CD14-positive monocyte (primary cell): Measurements from ENCODE around the gene FOXQ1. TPM values are rescaled to one million over a fixed set of nuclear protein-coding genes. Genes with fewer than 3 reads are reported as not detected.

Experiments used
- DNase-seq, 3 donors: peaks; one replicate each; pipeline ENCODE4 v3.0.0-alpha.2; 2011 to 2022
- H2AFZ ChIP-seq: 2 replicates; pipeline ENCODE4 v1.6.0; 2012; ENCODE audit warnings: mild to moderate bottlenecking, low read depth, low read length, inconsistent platforms; ENCODE audit not compliant: insufficient read depth, poor library complexity, severe bottlenecking
- H3K27ac ChIP-seq, 2 donors: 1 replicate in 1 of 2; 2 replicates in 1 of 2; pipeline ENCODE4 v1.5.1; 2012 to 2013; ENCODE audit warnings: low read length in 2 of 2, control low read depth in 1 of 2, inconsistent platforms in 1 of 2, low read depth in 1 of 2, mild to moderate bottlenecking in 1 of 2
- H3K27me3 ChIP-seq, 2 donors: one replicate each; pipeline versions ENCODE4 v1.6.0 to v1.6.1; 2011 to 2013; ENCODE audit warnings: low read length in 2 of 2; ENCODE audit not compliant: control insufficient read depth in 2 of 2, insufficient read depth in 2 of 2
- H3K36me3 ChIP-seq, 2 donors: replicated peaks in 1 of 2; 1 replicate in 1 of 2; 2 replicates in 1 of 2; pipeline versions ENCODE4 v1.5.1 to v1.6.1; 2012 to 2013; ENCODE audit warnings: low read length in 2 of 2, control low read depth in 1 of 2, inconsistent platforms in 1 of 2, mild to moderate bottlenecking in 1 of 2; ENCODE audit not compliant: insufficient read depth in 2 of 2, control insufficient read depth in 1 of 2
- H3K4me1 ChIP-seq, 2 donors: 1 replicate in 1 of 2; 2 replicates in 1 of 2; pipeline versions ENCODE4 v1.5.1 to v1.6.1; 2012 to 2013; ENCODE audit warnings: low read length in 2 of 2, control low read depth in 1 of 2, inconsistent platforms in 1 of 2, mild to moderate bottlenecking in 1 of 2, moderate library complexity in 1 of 2; ENCODE audit not compliant: insufficient read depth in 2 of 2, control insufficient read depth in 1 of 2
- H3K4me2 ChIP-seq: replicated peaks from 2 replicates; pipeline ENCODE3; 2012; ENCODE audit warnings: low read length, moderate library complexity, mild to moderate bottlenecking; ENCODE audit not compliant: poor library complexity, severe bottlenecking; ENCODE audit errors: extremely low read depth
- H3K4me3 ChIP-seq, 3 experiments: fragments of 200-600 bp in 1 of 3; sonication (generic) in 1 of 3; replicated peaks in 1 of 3; 1 replicate in 2 of 3; 2 replicates in 1 of 3; pipeline ENCODE4 v1.5.1; 2011 to 2013; ENCODE audit warnings: low read length in 3 of 3, mild to moderate bottlenecking in 3 of 3, control low read depth in 2 of 3, low read depth in 2 of 3, inconsistent platforms in 1 of 3, moderate library complexity in 1 of 3
- H3K79me2 ChIP-seq: 2 replicates; pipeline ENCODE4 v1.6.0; 2012; ENCODE audit warnings: mild to moderate bottlenecking, control low read depth, inconsistent platforms, low read length, moderate library complexity; ENCODE audit not compliant: insufficient read depth
- H3K9ac ChIP-seq: 2 replicates; pipeline ENCODE4 v1.6.0; 2017; ENCODE audit warnings: low read length, mild to moderate bottlenecking; ENCODE audit not compliant: insufficient read depth, poor library complexity, severe bottlenecking
- H3K9me3 ChIP-seq, 2 donors: replicated peaks in 1 of 2; 1 replicate in 1 of 2; 2 replicates in 1 of 2; pipeline versions ENCODE4 v1.5.1 to v1.6.1; 2012 to 2013; ENCODE audit warnings: low read length in 2 of 2, control low read depth in 1 of 2; ENCODE audit not compliant: control insufficient read depth in 1 of 2, insufficient read depth in 1 of 2
- H4K20me1 ChIP-seq: 2 replicates; pipeline ENCODE4 v1.6.0; 2012; ENCODE audit warnings: mild to moderate bottlenecking, low read length, control low read depth, moderate library complexity; ENCODE audit not compliant: insufficient read depth
- H3K27ac Mint-ChIP-seq, 7 donors: one replicate each; pipeline ENCODE4 v1.8.0; 2020; ENCODE audit warnings: mild to moderate bottlenecking in 7 of 7, mixed read lengths in 7 of 7, moderate library complexity in 6 of 7, inconsistent platforms in 2 of 7
- H3K27me3 Mint-ChIP-seq, 3 donors: one replicate each; pipeline ENCODE4 v1.8.0; 2021 to 2022; ENCODE audit warnings: low read depth in 3 of 3, mild to moderate bottlenecking in 3 of 3, mixed read lengths in 3 of 3, moderate library complexity in 3 of 3, inconsistent platforms in 1 of 3
- H3K36me3 Mint-ChIP-seq, 2 donors: one replicate each; pipeline ENCODE4 v1.8.0; 2020; ENCODE audit warnings: mixed read lengths in 2 of 2, inconsistent platforms in 1 of 2, mild to moderate bottlenecking in 1 of 2
- H3K4me1 Mint-ChIP-seq: one replicate; pipeline ENCODE4 v1.8.0; 2020; ENCODE audit warnings: mild to moderate bottlenecking, mixed read lengths
- H3K4me3 Mint-ChIP-seq, 2 donors: one replicate each; pipeline ENCODE4 v1.8.0; 2020; ENCODE audit warnings: mild to moderate bottlenecking in 2 of 2, mixed read lengths in 2 of 2, moderate library complexity in 1 of 2
- H3K9me3 Mint-ChIP-seq, 7 donors: one replicate each; pipeline ENCODE4 v1.8.0; 2020 to 2022; ENCODE audit warnings: mixed read lengths in 7 of 7, mild to moderate bottlenecking in 6 of 7, moderate library complexity in 6 of 7, inconsistent platforms in 2 of 7
- CTCF ChIP-seq: fragments of 200-600 bp; IDR thresholded peaks from one replicate; pipeline ENCODE4 v1.8.0; 2022; ENCODE audit warnings: antibody characterized with exemption, mild to moderate bottlenecking
- WGBS: methylation state at CpG from one replicate; pipeline ENCODE4 v1.1.5; 2013; ENCODE audit warnings: missing lambda C conversion rate; ENCODE audit not compliant: insufficient coverage; 5-methylcytosine and 5-hydroxymethylcytosine counted together
- intact Hi-C, 2 donors: fragments of 100-400 bp; cut with micrococcal nuclease; formaldehyde crosslinking; loops; one replicate each; pipeline versions ENCODE4 v1.15.0 to v1.15.1; 2023
- polyA plus RNA-seq, 3 donors: library from polyadenylated mRNA; depleted of rRNA in 1 of 3; unstranded in 2 of 3; stranded (reverse) in 1 of 3; fragments of 300-500 nt in 2 of 3; fragments of >200 nt in 1 of 3; fragmentation: Illumina TruSeq in 2 of 3; gene quantifications; 1 replicate in 2 of 3; 2 replicates in 1 of 3; pipeline ENCODE4 v1.2.3, GENCODE V29; 2012 to 2021

The FOXQ1 gene
- polyA plus RNA-seq, 3 donors, result 0.11 TPM; not detected in 2

DNA sequence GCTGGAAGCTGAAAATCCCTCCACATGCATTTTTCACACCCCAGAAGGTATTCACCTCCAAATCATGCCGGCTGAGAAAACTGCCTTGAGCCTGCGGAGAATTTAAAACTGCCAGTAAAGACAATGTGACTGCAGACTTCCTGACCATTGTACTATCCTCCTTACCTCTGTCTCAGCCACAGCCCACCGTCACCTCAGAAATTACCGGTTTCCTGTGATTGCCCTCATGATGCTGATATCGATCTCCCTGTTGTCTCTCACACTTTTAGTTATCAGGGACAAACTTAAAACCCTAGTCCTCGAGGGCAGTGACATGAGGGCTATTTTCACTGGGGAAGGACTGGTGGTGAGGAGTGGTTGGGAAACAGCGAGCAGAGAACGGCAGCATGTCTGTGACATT lies 30.2 kb upstream of the FOXQ1 start:
- Mint-ChIP-seq H3K27ac (no peak overlapping the region), H3K4me1 (peaks cover 19% of the 10 kb centered on the region), H3K27me3 (peaks cover 33 to 55% (median 38%) of the 10 kb centered on the region in 3 donors), H3K36me3 (no peaks in the 10 kb centered on the region), H3K9me3 (peaks cover 0 to 15% (median 3%) of the 10 kb centered on the region in 7 donors), H3K4me3 (peak overlapping the region in 1 of 2 donors; percentile 40)
- DNase-seq, result no peak
- H3K9me3 ChIP-seq, result peaks cover 0 to 2% of the 10 kb centered on the region in 2 donors
- no peak overlapping the region for H3K9ac ChIP-seq
- H4K20me1 ChIP-seq, result no peaks in the 10 kb centered on the region
- no peaks in the 10 kb centered on the region for H3K36me3 ChIP-seq
- no peak overlapping the region for H3K27ac ChIP-seq
- peaks cover 21 to 22% of the 10 kb centered on the region in 2 donors for H3K4me1 ChIP-seq
- H3K79me2 ChIP-seq, result no peaks in the 10 kb centered on the region
- H3K27me3 ChIP-seq, result peaks cover 33 to 39% of the 10 kb centered on the region in 2 donors
- intact Hi-C loops, result no loop called here
- no peak for TF ChIP-seq CTCF
- WGBS, result 28% methylated on average over 7 of the region's 8 CpGs
- no peak overlapping the region for H3K4me3 ChIP-seq
- H3K4me2 ChIP-seq, result no peak overlapping the region
- no peak overlapping the region for H2AFZ ChIP-seq

DNA sequence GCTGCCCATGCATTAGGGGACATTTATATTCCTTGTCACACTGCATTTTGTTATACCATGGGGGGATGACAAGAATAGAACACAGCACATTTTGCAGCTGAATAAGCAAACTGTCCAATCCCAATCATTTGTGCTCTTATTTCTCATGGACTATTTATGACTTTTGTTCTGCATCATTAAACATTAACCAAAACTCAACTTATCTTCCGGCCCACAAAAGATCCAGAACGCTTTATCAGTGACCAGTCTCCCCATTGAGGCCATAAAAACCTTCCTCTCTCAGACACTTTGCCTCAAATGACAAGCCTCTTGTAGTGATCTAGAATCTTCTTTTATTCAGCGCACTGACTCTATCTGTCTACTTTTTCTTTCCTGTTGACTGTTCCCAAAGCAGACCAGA lies 28.4 kb upstream of the FOXQ1 start:
- no peak for TF ChIP-seq CTCF
- Histone ChIP-seq H3K79me2 (no peaks in the 10 kb centered on the region), H3K4me2 (no peak overlapping the region), H3K36me3 (no peaks in the 10 kb centered on the region), H3K9ac (no peak overlapping the region), H3K27me3 (peaks cover 22 to 26% of the 10 kb centered on the region in 2 donors), H2AFZ (no peak overlapping the region), H3K4me1 (peaks cover 37 to 40% of the 10 kb centered on the region in 2 donors), H3K9me3 (peaks cover 0 to 2% of the 10 kb centered on the region in 2 donors), H4K20me1 (no peaks in the 10 kb centered on the region), H3K4me3 (no peak overlapping the region), H3K27ac (no peak overlapping the region)
- H3K4me1 Mint-ChIP-seq, result peaks cover 36% of the 10 kb centered on the region
- WGBS, result 65% methylated on average over 3 of the region's 3 CpGs
- peak overlapping the region in 1 of 2 donors; percentile 10 for H3K4me3 Mint-ChIP-seq
- no peak for DNase-seq
- H3K9me3 Mint-ChIP-seq, result peaks cover 0 to 20% (median 5%) of the 10 kb centered on the region in 7 donors
- no peak overlapping the region for H3K27ac Mint-ChIP-seq
- H3K27me3 Mint-ChIP-seq, result peaks cover 26 to 43% (median 30%) of the 10 kb centered on the region in 3 donors
- intact Hi-C loops, result no loop called here
- no peaks in the 10 kb centered on the region for H3K36me3 Mint-ChIP-seq
